GM23338 (cell line): ENCODE results near the gene UNC80. TPM values are rescaled to one million over a fixed set of nuclear protein-coding genes. Genes with fewer than 3 reads are reported as not detected.

Source experiments
- ATAC-seq: fragments of 200-7000 bp; cut with Tn5 transposase; 3 replicates; pipeline ENCODE4 v1.9.1; 2020
- DNase-seq: peaks from one replicate; pipeline ENCODE4 v3.0.0-alpha.2; 2015; ENCODE audit warnings: low spot score
- H2AFZ ChIP-seq: fragments of 200-600 bp; sonication (generic); 2 replicates; pipeline ENCODE4 v1.8.0; 2016; ENCODE audit warnings: antibody characterized with exemption, mild to moderate bottlenecking, moderate library complexity
- H3F3A ChIP-seq: fragments of 200-600 bp; sonication (generic); replicated peaks from 2 replicates; pipeline ENCODE4 v1.8.0; 2017; ENCODE audit warnings: antibody characterized with exemption, mixed run types, low read depth
- H3K27ac ChIP-seq: fragments of 200-600 bp; sonication (generic); 2 replicates; pipeline ENCODE4 v1.6.1; 2016; ENCODE audit warnings: low read depth
- H3K27me3 ChIP-seq: fragments of 200-600 bp; sonication (generic); 2 replicates; pipeline ENCODE4 v1.8.0; 2016; ENCODE audit warnings: mild to moderate bottlenecking, mixed run types, moderate library complexity; ENCODE audit not compliant: insufficient read depth
- H3K36me3 ChIP-seq: fragments of 200-600 bp; sonication (generic); 2 replicates; pipeline ENCODE4 v1.8.0; 2016; ENCODE audit warnings: mild to moderate bottlenecking; ENCODE audit not compliant: insufficient read depth
- H3K4me1 ChIP-seq: fragments of 200-600 bp; sonication (generic); 2 replicates; pipeline ENCODE4 v1.8.0; 2016; ENCODE audit warnings: mild to moderate bottlenecking, moderate library complexity; ENCODE audit not compliant: insufficient read depth
- H3K4me2 ChIP-seq: fragments of 200-600 bp; sonication (generic); 2 replicates; pipeline ENCODE4 v1.7.1; 2017; ENCODE audit warnings: mixed run types
- H3K4me3 ChIP-seq: fragments of 200-600 bp; sonication (generic); 2 replicates; pipeline ENCODE4 v1.6.1; 2016; ENCODE audit warnings: mixed run types
- H3K79me2 ChIP-seq: fragments of 200-600 bp; sonication (generic); replicated peaks from 2 replicates; pipeline ENCODE4 v1.8.0; 2017; ENCODE audit warnings: mild to moderate bottlenecking; ENCODE audit not compliant: insufficient read depth
- H3K9me2 ChIP-seq: fragments of 200-600 bp; sonication (generic); 2 replicates; pipeline ENCODE4 v1.8.0; 2017; ENCODE audit not compliant: insufficient read depth
- H4K20me1 ChIP-seq: fragments of 200-600 bp; sonication (generic); replicated peaks from 2 replicates; pipeline ENCODE4 v1.8.0; 2017; ENCODE audit warnings: mild to moderate bottlenecking; ENCODE audit not compliant: insufficient read depth
- H3K27ac Mint-ChIP-seq: 2 replicates; pipeline ENCODE4 v1.8.0; 2020; ENCODE audit warnings: inconsistent platforms, mild to moderate bottlenecking, moderate library complexity, mixed read lengths
- H3K27me3 Mint-ChIP-seq: 3 replicates; pipeline ENCODE4 v1.8.0; 2022; ENCODE audit warnings: low read depth, mild to moderate bottlenecking, moderate library complexity, mixed read lengths, inconsistent platforms; ENCODE audit not compliant: insufficient read depth, poor library complexity
- H3K36me3 Mint-ChIP-seq: 3 replicates; pipeline ENCODE4 v1.8.0; 2021; ENCODE audit warnings: low read depth, mild to moderate bottlenecking, inconsistent platforms, moderate library complexity, mixed read lengths
- H3K4me1 Mint-ChIP-seq: 3 replicates; pipeline ENCODE4 v1.8.0; 2020; ENCODE audit warnings: mild to moderate bottlenecking, inconsistent platforms, mixed read lengths
- H3K4me3 Mint-ChIP-seq: 3 replicates; pipeline ENCODE4 v1.8.0; 2021; ENCODE audit warnings: moderate library complexity, mild to moderate bottlenecking, inconsistent platforms, mixed read lengths
- H3K9me3 Mint-ChIP-seq: 3 replicates; pipeline ENCODE4 v1.8.0; 2020; ENCODE audit warnings: moderate library complexity, mild to moderate bottlenecking, inconsistent platforms, mixed read lengths
- CREB1 ChIP-seq: fragments of 250-450 bp; sonication (Bioruptor Pico); IDR thresholded peaks from 2 replicates; pipeline ENCODE4 v1.5.0; 2020; ENCODE audit warnings: low read depth, mild to moderate bottlenecking, moderate library complexity
- EZH2 ChIP-seq: fragments of 200-600 bp; sonication (generic); IDR thresholded peaks from one replicate; pipeline ENCODE4 v1.8.0; 2017; ENCODE audit warnings: antibody characterized with exemption, mild to moderate bottlenecking, low read depth; ENCODE audit not compliant: unreplicated experiment
- EZH2phosphoT487 ChIP-seq: fragments of 200-600 bp; sonication (generic); IDR thresholded peaks from one replicate; pipeline ENCODE4 v1.8.1; 2018; ENCODE audit warnings: antibody characterized with exemption; ENCODE audit not compliant: unreplicated experiment
- JUNB ChIP-seq: IDR thresholded peaks from one replicate; pipeline ENCODE4 v1.6.1; 2016; ENCODE audit warnings: antibody characterized with exemption; ENCODE audit not compliant: unreplicated experiment
- NANOG ChIP-seq: IDR thresholded peaks from 2 replicates; pipeline ENCODE4 v1.6.1; 2016; ENCODE audit warnings: antibody characterized with exemption, borderline replicate concordance
- POLR2AphosphoS5 ChIP-seq: IDR thresholded peaks from 2 replicates; pipeline ENCODE4 v1.6.1; 2016; ENCODE audit warnings: antibody characterized with exemption, low read depth
- STAT1 ChIP-seq: IDR thresholded peaks from one replicate; pipeline ENCODE4 v1.6.1; 2016; ENCODE audit warnings: antibody characterized with exemption; ENCODE audit not compliant: unreplicated experiment
- ZNF114 ChIP-seq: fragments of 250-450 bp; sonication (Bioruptor Pico); IDR thresholded peaks from 2 replicates; pipeline ENCODE4 v1.5.0; 2020; ENCODE audit warnings: mild to moderate bottlenecking, moderate library complexity
- ZNF331 ChIP-seq: fragments of 250-450 bp; sonication (Bioruptor Pico); IDR thresholded peaks from 2 replicates; pipeline ENCODE4 v1.5.0; 2020; ENCODE audit warnings: low read depth, mild to moderate bottlenecking, moderate library complexity
- polyA plus RNA-seq: library from polyadenylated mRNA; unstranded; fragments of >200 nt; fragmentation: Nextera tagmentation; extraction: Ambion mirVana; gene quantifications from 2 replicates; pipeline ENCODE4 v1.2.1, GENCODE V29; 2016
- total RNA-seq: library from RNA; depleted of rRNA; stranded (reverse); fragments of >200 nt; shearing (Covaris generic); gene quantifications from 2 replicates; pipeline ENCODE4 v1.2.3, GENCODE V29; 2014
- TF ChIP-seq, protein P1 (sequence below): IDR thresholded peaks from one replicate; pipeline ENCODE4 v1.6.1; 2018; ENCODE audit warnings: antibody characterized with exemption; ENCODE audit not compliant: unreplicated experiment
- TF ChIP-seq, protein P2 (sequence below): fragments of 250-450 bp; sonication (Bioruptor Pico); IDR thresholded peaks from 2 replicates; pipeline ENCODE4 v1.5.0; 2020; ENCODE audit warnings: mild to moderate bottlenecking, moderate library complexity
- TF ChIP-seq, protein P3 (sequence below), 2 experiments: fragments of 200-600 bp in 1 of 2; sonication (generic) in 1 of 2; conservative IDR thresholded peaks; 2 replicates each; pipeline versions ENCODE4 v1.5.1 to v1.6.1; 2016 to 2017; ENCODE audit warnings: antibody characterized with exemption in 2 of 2, low read depth in 2 of 2, mild to moderate bottlenecking in 2 of 2, moderate library complexity in 1 of 2
- TF ChIP-seq, protein P4 (sequence below): IDR thresholded peaks from 2 replicates; pipeline ENCODE4 v1.6.1; 2016; ENCODE audit warnings: antibody characterized with exemption

Gene UNC80
- total and polyA plus RNA-seq, 2 experiments from 2014 or later, result 0.11 to 1.5 TPM

DNA sequence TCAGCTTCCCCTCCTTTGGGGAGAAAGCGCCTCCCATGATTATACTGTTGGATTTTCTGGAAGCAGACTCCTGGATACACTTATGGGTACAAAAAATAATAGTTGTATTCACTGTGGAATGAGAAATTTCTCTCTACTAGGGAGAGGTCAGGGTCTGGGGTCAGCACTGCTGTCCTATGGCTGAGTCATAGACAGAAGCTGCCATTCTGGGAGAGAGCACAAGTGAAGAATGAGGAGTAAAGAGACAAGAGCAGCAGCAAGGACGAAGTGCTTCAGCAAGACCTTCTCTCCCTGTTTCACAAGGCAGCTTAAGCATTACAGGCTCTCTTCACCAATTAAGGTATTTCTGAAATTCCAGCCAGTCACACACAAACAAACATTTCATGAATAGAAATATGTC, 10.1 kb upstream of the UNC80 start:
- H3K4me3 Mint-ChIP-seq, result no peak overlapping the region
- peaks cover 100% of the 10 kb centered on the region for H3K27me3 ChIP-seq
- H3K27ac Mint-ChIP-seq, result no peak overlapping the region
- peaks cover 7% of the 10 kb centered on the region; the same call in 2 of the 3 replicates for H3K4me1 Mint-ChIP-seq
- H3K36me3 ChIP-seq, result no peaks in the 10 kb centered on the region
- TF ChIP-seq, protein P1, sequence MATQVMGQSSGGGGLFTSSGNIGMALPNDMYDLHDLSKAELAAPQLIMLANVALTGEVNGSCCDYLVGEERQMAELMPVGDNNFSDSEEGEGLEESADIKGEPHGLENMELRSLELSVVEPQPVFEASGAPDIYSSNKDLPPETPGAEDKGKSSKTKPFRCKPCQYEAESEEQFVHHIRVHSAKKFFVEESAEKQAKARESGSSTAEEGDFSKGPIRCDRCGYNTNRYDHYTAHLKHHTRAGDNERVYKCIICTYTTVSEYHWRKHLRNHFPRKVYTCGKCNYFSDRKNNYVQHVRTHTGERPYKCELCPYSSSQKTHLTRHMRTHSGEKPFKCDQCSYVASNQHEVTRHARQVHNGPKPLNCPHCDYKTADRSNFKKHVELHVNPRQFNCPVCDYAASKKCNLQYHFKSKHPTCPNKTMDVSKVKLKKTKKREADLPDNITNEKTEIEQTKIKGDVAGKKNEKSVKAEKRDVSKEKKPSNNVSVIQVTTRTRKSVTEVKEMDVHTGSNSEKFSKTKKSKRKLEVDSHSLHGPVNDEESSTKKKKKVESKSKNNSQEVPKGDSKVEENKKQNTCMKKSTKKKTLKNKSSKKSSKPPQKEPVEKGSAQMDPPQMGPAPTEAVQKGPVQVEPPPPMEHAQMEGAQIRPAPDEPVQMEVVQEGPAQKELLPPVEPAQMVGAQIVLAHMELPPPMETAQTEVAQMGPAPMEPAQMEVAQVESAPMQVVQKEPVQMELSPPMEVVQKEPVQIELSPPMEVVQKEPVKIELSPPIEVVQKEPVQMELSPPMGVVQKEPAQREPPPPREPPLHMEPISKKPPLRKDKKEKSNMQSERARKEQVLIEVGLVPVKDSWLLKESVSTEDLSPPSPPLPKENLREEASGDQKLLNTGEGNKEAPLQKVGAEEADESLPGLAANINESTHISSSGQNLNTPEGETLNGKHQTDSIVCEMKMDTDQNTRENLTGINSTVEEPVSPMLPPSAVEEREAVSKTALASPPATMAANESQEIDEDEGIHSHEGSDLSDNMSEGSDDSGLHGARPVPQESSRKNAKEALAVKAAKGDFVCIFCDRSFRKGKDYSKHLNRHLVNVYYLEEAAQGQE, result no peak
- TF ChIP-seq NANOG (no peak), CREB1 (CRISPR knock-in tag) (no peak), POLR2AphosphoS5 (no peak), ZNF331 (CRISPR knock-in tag) (no peak), EZH2 (no peak), EZH2phosphoT487 (no peak), JUNB (no peak), ZNF114 (CRISPR knock-in tag) (no peak), STAT1 (no peak)
- TF ChIP-seq, protein P2, sequence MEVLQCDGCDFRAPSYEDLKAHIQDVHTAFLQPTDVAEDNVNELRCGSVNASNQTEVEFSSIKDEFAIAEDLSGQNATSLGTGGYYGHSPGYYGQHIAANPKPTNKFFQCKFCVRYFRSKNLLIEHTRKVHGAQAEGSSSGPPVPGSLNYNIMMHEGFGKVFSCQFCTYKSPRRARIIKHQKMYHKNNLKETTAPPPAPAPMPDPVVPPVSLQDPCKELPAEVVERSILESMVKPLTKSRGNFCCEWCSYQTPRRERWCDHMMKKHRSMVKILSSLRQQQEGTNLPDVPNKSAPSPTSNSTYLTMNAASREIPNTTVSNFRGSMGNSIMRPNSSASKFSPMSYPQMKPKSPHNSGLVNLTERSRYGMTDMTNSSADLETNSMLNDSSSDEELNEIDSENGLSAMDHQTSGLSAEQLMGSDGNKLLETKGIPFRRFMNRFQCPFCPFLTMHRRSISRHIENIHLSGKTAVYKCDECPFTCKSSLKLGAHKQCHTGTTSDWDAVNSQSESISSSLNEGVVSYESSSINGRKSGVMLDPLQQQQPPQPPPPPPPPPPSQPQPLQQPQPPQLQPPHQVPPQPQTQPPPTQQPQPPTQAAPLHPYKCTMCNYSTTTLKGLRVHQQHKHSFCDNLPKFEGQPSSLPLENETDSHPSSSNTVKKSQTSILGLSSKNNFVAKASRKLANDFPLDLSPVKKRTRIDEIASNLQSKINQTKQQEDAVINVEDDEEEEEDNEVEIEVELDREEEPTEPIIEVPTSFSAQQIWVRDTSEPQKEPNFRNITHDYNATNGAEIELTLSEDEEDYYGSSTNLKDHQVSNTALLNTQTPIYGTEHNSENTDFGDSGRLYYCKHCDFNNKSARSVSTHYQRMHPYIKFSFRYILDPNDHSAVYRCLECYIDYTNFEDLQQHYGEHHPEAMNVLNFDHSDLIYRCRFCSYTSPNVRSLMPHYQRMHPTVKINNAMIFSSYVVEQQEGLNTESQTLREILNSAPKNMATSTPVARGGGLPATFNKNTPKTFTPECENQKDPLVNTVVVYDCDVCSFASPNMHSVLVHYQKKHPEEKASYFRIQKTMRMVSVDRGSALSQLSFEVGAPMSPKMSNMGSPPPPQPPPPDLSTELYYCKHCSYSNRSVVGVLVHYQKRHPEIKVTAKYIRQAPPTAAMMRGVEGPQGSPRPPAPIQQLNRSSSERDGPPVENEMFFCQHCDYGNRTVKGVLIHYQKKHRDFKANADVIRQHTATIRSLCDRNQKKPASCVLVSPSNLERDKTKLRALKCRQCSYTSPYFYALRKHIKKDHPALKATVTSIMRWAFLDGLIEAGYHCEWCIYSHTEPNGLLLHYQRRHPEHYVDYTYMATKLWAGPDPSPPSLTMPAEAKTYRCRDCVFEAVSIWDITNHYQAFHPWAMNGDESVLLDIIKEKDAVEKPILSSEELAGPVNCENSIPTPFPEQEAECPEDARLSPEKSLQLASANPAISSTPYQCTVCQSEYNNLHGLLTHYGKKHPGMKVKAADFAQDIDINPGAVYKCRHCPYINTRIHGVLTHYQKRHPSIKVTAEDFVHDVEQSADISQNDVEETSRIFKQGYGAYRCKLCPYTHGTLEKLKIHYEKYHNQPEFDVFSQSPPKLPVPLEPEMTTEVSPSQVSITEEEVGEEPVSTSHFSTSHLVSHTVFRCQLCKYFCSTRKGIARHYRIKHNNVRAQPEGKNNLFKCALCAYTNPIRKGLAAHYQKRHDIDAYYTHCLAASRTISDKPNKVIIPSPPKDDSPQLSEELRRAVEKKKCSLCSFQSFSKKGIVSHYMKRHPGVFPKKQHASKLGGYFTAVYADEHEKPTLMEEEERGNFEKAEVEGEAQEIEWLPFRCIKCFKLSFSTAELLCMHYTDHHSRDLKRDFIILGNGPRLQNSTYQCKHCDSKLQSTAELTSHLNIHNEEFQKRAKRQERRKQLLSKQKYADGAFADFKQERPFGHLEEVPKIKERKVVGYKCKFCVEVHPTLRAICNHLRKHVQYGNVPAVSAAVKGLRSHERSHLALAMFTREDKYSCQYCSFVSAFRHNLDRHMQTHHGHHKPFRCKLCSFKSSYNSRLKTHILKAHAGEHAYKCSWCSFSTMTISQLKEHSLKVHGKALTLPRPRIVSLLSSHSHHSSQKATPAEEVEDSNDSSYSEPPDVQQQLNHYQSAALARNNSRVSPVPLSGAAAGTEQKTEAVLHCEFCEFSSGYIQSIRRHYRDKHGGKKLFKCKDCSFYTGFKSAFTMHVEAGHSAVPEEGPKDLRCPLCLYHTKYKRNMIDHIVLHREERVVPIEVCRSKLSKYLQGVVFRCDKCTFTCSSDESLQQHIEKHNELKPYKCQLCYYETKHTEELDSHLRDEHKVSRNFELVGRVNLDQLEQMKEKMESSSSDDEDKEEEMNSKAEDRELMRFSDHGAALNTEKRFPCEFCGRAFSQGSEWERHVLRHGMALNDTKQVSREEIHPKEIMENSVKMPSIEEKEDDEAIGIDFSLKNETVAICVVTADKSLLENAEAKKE (CRISPR knock-in tag), result no peak
- TF ChIP-seq, protein P3, sequence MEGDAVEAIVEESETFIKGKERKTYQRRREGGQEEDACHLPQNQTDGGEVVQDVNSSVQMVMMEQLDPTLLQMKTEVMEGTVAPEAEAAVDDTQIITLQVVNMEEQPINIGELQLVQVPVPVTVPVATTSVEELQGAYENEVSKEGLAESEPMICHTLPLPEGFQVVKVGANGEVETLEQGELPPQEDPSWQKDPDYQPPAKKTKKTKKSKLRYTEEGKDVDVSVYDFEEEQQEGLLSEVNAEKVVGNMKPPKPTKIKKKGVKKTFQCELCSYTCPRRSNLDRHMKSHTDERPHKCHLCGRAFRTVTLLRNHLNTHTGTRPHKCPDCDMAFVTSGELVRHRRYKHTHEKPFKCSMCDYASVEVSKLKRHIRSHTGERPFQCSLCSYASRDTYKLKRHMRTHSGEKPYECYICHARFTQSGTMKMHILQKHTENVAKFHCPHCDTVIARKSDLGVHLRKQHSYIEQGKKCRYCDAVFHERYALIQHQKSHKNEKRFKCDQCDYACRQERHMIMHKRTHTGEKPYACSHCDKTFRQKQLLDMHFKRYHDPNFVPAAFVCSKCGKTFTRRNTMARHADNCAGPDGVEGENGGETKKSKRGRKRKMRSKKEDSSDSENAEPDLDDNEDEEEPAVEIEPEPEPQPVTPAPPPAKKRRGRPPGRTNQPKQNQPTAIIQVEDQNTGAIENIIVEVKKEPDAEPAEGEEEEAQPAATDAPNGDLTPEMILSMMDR (conservative IDR thresholded peaks at IDR 0.05; ENCODE audit: low read depth in 2 of 2), result no peak
- TF ChIP-seq, protein P4, sequence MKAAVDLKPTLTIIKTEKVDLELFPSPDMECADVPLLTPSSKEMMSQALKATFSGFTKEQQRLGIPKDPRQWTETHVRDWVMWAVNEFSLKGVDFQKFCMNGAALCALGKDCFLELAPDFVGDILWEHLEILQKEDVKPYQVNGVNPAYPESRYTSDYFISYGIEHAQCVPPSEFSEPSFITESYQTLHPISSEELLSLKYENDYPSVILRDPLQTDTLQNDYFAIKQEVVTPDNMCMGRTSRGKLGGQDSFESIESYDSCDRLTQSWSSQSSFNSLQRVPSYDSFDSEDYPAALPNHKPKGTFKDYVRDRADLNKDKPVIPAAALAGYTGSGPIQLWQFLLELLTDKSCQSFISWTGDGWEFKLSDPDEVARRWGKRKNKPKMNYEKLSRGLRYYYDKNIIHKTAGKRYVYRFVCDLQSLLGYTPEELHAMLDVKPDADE, result no peak
- ATAC-seq (no peak), DNase-seq (no peak)
- H3K9me2 ChIP-seq, result no peaks in the 10 kb centered on the region
- no peak overlapping the region for H3K27ac ChIP-seq
- no peak overlapping the region for H3K4me3 ChIP-seq
- H3F3A ChIP-seq, result no peaks in the 10 kb centered on the region
- H3K9me3 Mint-ChIP-seq, result peaks cover 4% of the 10 kb centered on the region; the same call in 1 of the 3 replicates
- H3K4me1 ChIP-seq, result peaks cover 6% of the 10 kb centered on the region
- H3K36me3 Mint-ChIP-seq, result no peaks in the 10 kb centered on the region
- peaks cover 23% of the 10 kb centered on the region for H4K20me1 ChIP-seq
- peaks cover 55% of the 10 kb centered on the region for H3K27me3 Mint-ChIP-seq
- no peak overlapping the region for H2AFZ ChIP-seq
- no peak overlapping the region for H3K4me2 ChIP-seq
- H3K79me2 ChIP-seq, result no peaks in the 10 kb centered on the region
